HG03457 (cell line): Measurements from ENCODE around the gene LSG1.

Experiments used
- ATAC-seq: cut with Tn5 transposase; IDR thresholded peaks from one replicate; pipeline ENCODE4 v1.9.1; 2021; ENCODE audit warnings: moderate number of reproducible peaks; ENCODE audit not compliant: unreplicated experiment

Gene LSG1

DNA sequence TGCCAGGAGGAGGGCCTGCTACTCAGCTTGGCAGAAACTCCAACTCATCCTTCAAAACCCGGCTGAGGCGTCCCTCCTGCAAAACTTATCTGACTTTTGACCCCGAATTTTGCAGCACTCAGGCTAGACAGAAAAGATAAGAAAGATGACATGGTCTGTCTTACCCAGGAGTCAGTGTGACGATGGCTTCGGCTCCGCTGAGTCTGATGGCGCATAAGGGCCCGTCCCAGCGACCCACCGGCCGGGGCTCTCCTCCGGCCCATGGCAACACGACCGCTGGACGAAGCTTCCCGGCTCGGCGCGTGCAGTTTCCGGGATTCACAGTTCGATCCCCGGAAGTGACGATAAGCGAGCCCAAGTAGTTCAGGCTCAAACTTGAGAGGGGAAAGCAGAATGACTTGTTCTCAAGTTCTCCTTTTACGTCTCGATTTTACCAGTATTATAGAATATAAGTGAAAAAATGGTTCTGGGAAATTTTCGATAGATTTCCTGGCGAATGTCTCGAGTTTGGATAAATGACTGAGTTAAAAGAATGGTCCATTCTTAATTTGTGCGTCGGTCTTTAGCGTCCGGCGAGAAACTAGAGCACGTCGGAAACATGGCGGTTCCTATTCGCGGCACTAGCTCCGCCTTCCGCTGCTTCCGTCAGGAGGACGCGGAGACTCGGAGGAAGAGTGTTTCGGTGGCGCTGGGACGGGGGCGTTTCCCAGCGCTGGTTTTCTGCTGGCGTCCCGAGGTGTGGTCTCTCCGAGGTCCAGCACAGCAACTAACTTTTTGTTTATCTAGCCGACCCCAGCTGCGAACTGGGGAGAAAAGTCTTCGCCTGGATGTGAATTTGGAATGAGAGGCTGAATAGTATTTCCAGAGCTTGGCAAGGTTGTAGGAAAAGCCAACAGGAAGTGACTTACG, at the start of gene LSG1:
Gene LSG1, minus strand, starts transcription at position 292 of the 909 bp plus-strand sequence. Its CDS starts 29 bp downstream, at position 263.
- ATAC-seq = peak; percentile 73

DNA sequence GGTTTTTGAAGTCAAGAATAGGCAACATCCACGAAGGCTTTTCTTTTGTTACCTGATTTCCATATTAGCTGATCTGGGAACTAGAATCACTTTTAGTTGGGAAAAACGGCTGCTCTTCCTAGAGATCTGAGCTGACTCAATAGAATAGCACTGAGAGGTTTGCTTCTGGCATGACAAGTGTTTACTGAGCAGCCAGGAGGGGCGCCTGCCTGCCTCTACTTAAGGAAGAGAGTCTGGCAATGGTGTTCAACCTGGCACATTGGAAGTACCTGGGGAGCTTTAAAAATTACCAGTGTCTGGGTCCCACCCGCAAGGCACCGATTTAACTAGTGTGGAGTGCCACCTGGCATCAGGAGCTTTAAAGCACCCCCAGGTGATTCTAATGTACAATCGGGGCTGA, 48.1 kb upstream of the LSG1 start:
- ATAC-seq = no peak

DNA sequence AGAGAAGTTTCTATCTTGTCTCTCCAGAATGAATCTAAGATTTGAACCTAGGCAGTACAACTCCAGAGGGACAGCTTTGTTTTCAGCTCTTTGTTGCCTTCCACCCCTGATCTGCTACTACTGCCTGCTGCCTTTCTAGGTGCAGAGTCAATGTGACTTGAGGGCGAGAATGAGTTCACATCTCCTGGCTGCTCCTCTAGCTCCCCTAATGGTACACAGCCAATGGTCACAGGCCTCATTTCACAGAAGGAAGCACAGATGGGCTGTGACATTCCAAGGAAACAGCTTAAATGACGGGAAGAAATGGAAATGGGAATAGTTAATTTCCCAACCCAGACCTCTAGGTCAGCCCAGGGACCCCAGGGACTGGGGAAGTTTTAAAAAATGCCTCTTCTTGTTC, 46.1 kb upstream of the LSG1 start:
- ATAC-seq = no peak

DNA sequence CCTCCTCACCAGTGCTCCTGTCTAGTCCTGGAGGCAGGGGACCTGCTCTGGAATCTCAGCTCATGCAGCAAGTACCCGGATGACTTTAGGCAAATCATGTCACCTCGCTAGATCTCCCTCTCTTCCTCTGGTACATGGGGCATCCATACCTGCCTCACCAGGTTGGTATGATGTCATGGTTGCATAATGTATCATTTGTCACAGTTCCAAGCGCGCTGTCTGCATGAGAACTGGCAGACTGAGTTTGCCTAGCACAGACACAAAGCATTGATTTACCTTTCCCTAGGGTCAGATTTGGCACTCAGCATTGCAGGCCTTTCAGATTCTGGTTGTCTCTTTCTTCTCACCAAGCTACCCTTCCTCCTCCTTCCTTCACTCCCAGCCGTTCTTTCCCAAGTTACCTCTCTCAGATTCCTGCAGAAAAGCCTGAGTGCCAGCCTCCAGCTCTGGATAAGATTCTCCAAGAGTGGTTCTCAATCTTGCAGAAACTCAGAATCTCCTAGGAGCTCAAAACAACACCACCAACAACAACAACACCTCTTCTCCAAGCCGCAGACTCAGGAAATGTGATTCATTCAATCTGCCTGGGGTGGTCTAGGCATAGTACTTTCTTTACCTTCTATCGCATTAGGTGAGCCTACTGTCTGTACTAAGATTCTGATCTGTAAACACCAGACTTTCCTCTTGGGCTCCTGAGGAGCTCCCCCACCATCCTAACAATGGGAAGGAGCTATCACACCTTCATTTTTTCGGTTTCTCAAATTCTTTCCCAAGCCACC, 43.2 kb upstream of the LSG1 start:
- ATAC-seq = no peak

DNA sequence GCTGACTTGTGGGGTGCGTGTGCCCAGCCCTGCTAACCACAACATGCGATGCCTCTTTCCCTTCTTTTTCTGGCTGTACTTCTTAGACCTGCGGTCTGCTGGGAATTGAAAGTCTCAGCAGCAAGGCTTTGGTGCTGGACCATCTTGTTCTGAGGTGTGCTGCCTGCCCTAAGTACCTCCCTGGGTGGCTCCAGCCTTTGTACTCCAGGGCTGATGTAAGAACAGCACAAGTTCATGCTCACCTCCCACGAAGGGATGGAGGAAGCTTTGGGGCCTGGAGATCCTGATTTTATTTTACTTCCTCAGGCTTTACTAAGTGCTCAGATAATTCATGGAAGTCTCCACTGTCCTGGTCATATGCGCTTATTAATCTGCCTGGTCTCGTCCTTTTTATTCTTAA, 42.6 kb upstream of the LSG1 start:
- ATAC-seq = no peak

DNA sequence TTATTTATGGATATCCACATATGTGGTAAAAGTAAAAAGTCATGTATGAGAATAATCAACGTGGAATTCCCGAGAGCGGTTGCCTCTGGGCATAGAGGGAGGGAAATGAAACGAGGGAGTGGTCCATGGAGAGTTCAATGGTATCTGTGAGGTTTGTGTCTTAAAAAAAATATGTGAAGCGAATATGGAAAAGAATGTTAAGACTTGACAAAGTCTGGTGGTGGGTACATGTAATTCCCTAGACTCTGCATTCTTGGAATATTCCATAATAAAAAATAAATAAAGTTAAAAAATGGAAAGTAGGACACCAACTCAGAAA, 42.1 kb upstream of the LSG1 start:
- ATAC-seq = no peak

DNA sequence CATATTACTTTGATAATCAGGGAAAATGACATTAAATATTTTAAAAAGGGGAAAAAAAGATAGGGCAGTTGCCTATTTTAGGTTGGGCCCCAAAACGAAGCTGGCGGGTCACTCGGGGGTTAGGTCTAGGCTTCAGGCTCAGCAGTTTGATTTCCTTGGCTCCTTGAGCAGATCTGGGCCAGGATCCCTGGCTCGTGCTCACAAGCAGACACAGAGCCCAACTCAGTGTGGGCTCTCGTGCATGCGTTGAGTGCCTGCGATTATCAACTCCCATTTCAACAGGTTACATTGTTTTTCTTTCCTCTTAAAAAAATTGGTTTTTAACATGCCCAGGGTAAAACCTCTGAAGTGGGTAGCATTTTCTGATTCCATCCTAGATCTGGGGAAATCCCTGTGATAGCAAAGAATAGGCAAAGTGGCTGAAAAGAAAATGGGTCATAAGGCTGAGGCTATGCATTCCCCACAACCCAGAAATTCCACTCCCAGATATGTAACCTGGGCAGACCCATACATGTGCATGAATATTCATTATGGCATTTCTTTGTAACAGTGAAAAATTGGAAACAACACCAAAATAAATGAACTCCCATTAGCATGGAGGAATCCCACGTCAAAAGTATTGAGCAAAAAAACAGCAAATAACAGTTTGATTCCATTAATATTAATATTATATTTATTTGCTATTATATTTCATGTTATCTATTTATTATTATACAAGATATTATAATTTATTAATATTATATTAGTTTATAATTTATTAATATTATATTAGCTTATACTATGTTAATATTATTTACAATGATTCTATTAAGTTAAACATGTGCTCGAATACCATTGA, 41.5 kb upstream of the LSG1 start:
- no peak for ATAC-seq

DNA sequence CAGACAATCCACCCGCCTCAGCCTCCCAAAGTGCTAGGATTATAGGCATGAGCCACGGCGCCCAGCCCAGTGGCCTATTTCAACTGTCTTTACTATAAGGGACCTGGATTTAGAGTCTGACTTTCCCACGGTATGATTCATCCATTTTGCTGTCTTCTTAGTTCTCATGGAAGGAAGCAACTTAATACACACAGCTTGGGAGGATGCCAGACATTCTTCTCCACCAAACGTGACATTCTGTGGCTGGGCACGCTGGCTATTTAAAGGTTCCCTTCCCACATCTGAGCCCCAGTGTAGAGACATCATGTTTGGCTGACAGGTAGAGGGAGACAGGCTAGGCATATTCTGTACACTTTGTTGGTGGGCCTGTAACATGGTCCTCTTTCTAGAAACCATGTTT, 39.9 kb upstream of the LSG1 start:
- ATAC-seq = no peak

DNA sequence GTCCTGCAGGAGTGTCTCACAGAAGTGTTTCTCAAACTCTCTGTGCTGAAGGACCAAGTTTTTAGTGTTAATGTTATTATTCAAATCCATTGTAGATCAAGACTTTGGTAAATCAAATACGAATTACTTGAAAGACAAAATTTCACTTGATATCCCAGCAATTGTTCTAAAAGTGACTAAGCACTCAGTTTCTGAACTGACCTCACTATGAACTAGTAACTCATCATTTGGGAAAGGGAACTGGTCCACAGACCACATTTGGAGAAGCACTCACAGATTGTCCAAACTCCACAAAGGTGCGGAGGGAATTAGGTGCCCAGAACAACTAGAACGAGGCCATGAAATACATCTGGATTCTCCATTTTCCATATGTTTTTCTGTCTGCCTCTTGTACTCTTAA, 39.3 kb upstream of the LSG1 start:
- ATAC-seq = no peak

DNA sequence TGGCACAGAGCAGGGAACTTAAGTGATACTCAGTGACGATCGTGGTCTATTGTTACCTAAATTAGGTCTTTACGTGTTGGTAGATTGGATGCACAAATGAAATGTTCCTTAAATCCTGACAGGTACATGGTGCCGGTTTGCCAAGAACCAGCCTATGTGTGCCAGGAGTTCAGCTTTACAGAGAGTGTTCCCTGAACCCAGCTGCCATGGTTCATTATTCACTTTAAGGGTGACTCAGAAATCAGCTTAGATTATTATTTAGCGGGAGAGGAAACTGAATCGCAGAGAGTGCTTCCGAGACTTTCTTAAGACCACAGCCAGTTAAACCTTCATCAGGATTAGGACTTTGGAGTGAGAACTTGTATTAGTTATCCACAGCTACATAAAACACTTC, 35.2 kb upstream of the LSG1 start:
- no peak for ATAC-seq

DNA sequence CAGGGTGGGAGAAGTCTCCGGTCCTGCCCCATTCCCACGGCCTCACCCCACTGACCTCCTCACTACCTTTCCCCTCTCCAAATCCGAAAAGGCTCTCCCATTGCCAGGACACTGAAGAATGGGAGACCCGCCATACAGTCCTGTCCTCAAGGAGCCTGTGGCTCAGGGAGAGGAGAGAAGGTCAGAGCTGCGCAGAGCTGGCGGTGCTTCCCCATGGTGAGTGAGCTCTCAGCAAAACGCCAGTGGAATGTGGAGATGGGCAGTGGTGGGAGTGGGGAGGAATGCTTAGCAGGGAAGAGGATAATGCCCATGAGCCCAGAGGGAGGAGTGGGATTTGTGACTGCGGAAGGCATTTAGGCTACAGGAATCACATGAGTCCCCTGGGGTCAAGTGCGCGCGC, 33.8 kb upstream of the LSG1 start:
- ATAC-seq = no peak

DNA sequence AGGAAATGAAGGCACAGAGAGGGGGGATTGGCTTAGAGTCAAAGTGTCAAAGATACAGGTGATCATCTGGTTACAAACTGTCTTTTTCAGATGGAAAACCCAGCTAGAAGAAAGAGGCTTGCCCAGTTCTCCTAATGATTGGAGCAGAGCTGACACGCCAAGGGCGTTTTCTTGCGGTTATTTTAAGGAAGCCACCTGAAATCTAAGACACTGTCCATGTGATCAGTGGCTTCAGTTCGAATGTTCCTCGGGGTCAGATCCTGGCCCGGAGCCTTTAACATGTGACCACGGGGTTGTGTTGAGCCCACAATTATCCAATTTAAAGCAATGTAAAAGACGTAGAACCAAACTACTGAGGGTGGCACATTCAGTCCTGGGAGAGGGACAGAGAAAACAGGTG, 33.2 kb upstream of the LSG1 start:
- no peak for ATAC-seq

DNA sequence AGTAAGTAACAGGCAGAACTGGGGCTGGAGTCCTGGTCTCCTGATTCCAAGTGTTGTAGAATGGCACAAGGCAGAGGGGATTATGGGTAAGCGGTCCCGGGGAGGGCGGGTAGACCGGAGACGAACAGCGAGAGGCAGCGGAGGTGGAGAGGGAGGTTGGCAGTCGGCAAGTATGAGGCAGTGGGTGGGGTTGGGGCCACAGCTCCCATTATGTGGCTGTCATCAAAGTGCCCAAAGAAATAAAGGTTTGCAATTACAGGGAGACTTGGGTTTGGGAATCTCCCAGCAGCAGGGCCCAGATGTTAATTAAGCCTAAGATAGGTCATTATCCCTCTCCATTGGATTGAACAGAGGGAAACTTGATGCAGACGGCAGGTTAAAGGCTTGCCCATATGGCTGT, 30.6 kb upstream of the LSG1 start:
- ATAC-seq = no peak

DNA sequence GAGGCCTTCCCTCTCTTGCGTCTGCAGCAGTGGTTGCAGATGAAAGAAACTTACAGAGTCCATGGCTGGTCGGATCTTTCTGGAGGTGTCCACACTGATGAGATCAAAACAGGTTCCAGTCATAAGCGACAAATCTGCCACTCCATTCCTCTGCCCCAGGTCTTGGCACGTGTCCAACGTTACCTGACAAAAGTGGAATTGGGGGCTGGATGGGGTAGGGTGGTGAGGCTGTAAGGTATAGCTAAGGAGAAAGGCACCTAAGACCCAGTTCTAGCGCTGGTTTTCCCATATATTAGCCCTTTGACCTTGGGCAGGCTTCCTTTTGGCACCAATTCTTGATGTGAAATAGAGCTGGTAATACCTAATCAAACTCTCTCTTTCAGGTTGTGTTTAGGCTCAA, 24.7 kb upstream of the LSG1 start:
- no peak for ATAC-seq

DNA sequence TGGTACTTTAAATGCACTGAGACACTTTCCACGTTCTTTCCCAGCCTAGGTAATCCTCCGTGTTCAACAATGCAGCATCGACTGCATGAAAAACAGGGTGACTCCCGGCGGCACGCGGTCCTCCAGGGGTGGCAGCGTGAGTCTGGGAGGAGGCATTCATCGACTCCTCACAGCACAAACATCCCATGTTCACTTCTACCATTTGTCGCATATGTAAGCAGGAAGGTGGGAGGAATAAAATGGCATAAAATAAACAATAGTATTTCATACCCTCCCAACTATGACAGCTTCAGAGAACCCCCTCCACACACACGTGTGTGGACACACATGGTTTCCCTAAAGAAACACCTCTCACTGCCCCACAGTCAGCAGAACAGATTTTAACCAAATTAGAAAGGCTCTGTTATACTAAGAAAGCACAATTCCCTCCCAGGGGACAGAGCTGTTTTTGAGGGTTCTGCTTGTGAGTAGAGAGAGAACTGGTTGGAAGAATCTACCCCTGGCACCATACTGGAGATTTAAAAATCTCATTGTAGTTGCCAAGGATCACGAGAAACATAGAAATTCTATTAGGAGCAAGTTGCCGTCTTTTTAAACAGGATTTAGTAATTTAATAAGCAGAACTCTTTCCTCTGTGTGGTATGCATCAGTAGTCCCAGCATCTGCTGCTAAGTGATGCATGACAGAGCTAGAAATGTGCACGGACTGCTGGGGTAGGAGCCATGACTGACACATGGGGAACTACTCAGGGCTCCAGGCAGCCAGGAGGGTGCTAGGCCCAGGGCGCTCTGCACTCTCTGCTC, 19.7 kb upstream of the LSG1 start:
- ATAC-seq = peak; percentile 52

DNA sequence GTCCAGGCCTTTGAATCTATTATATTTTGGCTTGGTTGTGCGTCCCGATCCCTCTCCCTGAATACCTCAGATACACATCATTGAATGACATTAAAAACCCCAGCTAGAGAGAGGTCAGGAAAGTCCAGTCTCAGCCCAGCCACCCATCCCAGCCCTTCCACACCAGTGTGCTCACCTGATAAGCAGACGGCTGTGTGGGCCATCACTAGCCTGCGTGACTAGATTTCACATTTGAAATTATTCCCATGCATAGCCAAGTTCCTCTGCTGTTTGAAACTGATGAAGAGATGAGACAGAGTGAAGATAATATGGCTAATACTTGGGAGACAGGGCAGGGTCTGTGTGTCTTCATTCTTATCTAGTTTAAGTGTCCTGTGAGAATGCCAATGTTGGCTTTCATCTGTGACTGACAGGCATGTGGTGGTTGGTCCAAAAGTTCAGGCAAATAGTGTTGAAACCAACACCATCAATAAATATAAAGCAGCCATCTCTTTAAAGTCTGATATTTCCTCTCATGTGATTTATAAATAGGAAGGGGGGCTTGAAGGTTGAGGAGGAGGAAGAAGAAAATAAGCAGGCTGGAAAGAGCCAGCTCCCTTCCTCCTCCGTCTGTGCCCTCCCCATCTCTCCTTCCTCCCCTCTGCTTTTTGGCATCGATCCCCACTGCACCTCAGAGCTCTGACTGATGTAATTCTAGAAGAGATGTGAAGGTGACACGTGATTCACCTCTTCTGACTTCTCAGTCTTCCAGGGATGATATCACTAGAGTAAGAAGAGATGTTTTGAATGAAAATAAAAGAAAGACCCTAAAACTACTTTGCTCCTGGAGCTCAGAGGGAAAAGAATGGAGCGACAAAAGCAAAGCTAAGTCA, 18.7 kb upstream of the LSG1 start:
- no peak for ATAC-seq

DNA sequence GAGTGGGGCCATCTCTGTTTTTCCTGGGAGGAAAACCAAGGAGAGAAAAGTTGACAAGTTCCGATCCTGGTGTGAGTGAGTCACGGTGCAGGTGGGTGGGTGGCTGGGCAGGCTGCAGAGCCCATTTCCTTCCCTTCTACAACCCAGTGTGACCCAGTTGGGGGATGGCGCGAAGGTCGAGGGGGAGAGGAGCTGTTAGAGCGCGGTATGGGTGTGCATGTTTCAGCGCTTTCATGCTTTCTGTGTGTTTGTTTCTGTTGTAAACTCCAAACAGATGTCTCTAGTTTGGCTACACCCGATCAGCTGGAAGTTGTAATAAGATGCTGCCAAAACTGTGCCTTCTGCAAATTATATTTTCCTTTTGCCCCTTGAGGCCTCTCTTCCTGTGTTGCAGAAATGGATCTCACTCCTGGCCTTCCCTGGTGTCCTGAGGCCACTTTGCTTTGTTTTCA, 17.5 kb upstream of the LSG1 start:
- ATAC-seq = no peak

DNA sequence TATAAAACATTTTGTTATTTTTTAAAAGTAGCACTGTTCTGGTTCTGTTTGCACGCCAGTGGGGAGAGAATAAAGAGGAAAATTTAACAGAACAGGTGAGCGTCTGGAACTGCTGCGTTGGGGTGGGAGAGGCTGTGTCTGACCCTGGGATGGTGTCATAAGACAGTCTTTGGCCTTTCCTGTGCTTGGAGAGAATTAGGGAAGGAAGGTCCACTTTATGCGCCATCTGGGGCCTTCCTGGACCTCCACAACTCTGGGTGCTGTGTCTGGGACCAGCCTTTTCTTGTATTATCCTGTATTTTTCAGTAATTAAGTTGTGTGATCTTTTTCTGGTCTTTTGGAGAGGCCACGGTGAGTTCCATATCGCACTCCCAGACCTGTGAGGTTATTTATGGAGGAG, 17.0 kb upstream of the LSG1 start:
- ATAC-seq = no peak

DNA sequence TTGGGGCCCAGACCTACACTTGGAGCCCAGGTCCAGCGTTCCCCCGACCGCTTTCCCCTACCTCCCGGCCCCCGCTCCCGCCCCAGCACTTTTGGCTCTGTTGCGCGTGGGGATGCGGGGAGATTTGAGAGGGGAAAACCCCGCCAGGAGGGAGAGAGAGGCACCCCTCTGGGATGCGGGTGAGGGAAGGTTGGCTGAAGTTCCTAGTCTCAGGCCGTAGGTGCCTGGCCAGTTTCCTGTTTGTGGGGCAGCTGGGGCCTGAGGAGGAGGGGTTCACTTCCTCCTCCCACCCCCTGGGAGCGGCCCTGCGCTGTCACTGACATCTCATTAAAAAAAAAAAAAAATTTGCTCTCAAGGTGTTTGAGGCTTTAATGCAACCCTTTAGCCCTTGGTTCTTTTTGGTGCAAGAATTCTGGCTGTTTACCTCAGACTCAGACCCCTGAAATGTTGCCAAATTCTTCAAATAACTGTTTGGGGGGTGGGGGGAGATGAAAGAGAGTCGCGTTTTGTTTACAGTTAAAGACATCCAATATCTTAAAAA, 16.3 kb upstream of the LSG1 start:
- ATAC-seq = no peak
